Mucosa of rectum (tissue), 2 donors: Measurements from ENCODE around the gene AVL9.
"Not testable (repeated sequence)": the region's sequence is repeated elsewhere in the genome, so short reads cannot be mapped to it uniquely, and the experiment has no call there.

ENCODE experiments used
- H3K27ac ChIP-seq, 2 donors: one replicate each; pipeline ENCODE4 v1.7.0; 2013; ENCODE audit warnings: inconsistent platforms in 2 of 2, low read depth in 2 of 2, low read length in 2 of 2
- H3K27me3 ChIP-seq, 2 donors: one replicate each; pipeline ENCODE4 v1.7.0; 2013; ENCODE audit warnings: low read length in 2 of 2; ENCODE audit not compliant: control insufficient read depth in 2 of 2, insufficient read depth in 2 of 2
- H3K36me3 ChIP-seq, 2 donors: one replicate each; pipeline ENCODE4 v1.7.0; 2013; ENCODE audit warnings: low read length in 2 of 2; ENCODE audit not compliant: control insufficient read depth in 2 of 2, insufficient read depth in 2 of 2
- H3K4me1 ChIP-seq, 2 donors: one replicate each; pipeline ENCODE4 v1.7.0; 2013; ENCODE audit warnings: low read length in 2 of 2, mild to moderate bottlenecking in 1 of 2; ENCODE audit not compliant: control insufficient read depth in 2 of 2, insufficient read depth in 2 of 2
- H3K4me3 ChIP-seq, 2 donors: one replicate each; pipeline ENCODE4 v1.7.0; 2013; ENCODE audit warnings: low read length in 2 of 2
- H3K9ac ChIP-seq, 2 donors: one replicate each; pipeline ENCODE4 v1.7.0; 2013; ENCODE audit warnings: low read length in 2 of 2, low read depth in 1 of 2, mild to moderate bottlenecking in 1 of 2
- H3K9me3 ChIP-seq, 2 donors: one replicate each; pipeline ENCODE4 v1.7.0; 2013; ENCODE audit warnings: low read length in 2 of 2; ENCODE audit not compliant: control insufficient read depth in 2 of 2
- donor health status: healthy.
- donor health status: Normal muscosa, but diverticular disease.

Gene AVL9

GRCh38 chr7:32495298-32496051 lies at the start of gene AVL9:
Gene AVL9, plus strand, starts transcription at chr7:32495489. Its CDS starts 221 bp downstream, at chr7:32495710.
- Histone ChIP-seq H3K9me3 (no peaks in the 10 kb centered on the region), H3K9ac (peak within 1 kb of the TSS; percentile 96), H3K27me3 (no peaks in the 10 kb centered on the region), H3K4me3 (peak within 1 kb of the TSS; percentile 87 to 94), H3K4me1 (peaks cover 8 to 9% of the 10 kb centered on the region in 2 donors), H3K36me3 (no peaks in the 10 kb centered on the region), H3K27ac (peak within 1 kb of the TSS; percentile 97 to 98)

GRCh38 chr7:32447218-32447617 lies 48.1 kb upstream of the AVL9 start:
- Histone ChIP-seq H3K4me3 (no peak overlapping the region), H3K27ac (no peak overlapping the region), H3K9me3 (no peaks in the 10 kb centered on the region), H3K36me3 (no peaks in the 10 kb centered on the region), H3K27me3 (no peaks in the 10 kb centered on the region), H3K4me1 (no peaks in the 10 kb centered on the region), H3K9ac (no peak overlapping the region)

GRCh38 chr7:32453341-32454011 lies 41.8 kb upstream of the AVL9 start:
- H3K36me3 ChIP-seq = no peaks in the 10 kb centered on the region
- no peak overlapping the region for H3K9ac ChIP-seq
- H3K4me3 ChIP-seq = no peak overlapping the region
- H3K27me3 ChIP-seq = no peaks in the 10 kb centered on the region
- no peaks in the 10 kb centered on the region for H3K4me1 ChIP-seq
- H3K9me3 ChIP-seq = no peaks in the 10 kb centered on the region
- no peak overlapping the region for H3K27ac ChIP-seq

GRCh38 chr7:32458025-32458424 lies 37.3 kb upstream of the AVL9 start:
- no peaks in the 10 kb centered on the region for H3K4me1 ChIP-seq
- H3K27ac ChIP-seq = no peak overlapping the region
- no peaks in the 10 kb centered on the region for H3K27me3 ChIP-seq
- no peak overlapping the region for H3K4me3 ChIP-seq
- H3K9ac ChIP-seq = no peak overlapping the region
- no peaks in the 10 kb centered on the region for H3K9me3 ChIP-seq
- no peaks in the 10 kb centered on the region for H3K36me3 ChIP-seq

GRCh38 chr7:32459788-32460187 lies 35.5 kb upstream of the AVL9 start:
- H3K27me3 ChIP-seq = no peaks in the 10 kb centered on the region
- H3K27ac ChIP-seq = no peak overlapping the region
- H3K9ac ChIP-seq = no peak overlapping the region
- H3K36me3 ChIP-seq = no peaks in the 10 kb centered on the region
- H3K4me3 ChIP-seq = no peak overlapping the region
- no peaks in the 10 kb centered on the region for H3K9me3 ChIP-seq
- H3K4me1 ChIP-seq = no peaks in the 10 kb centered on the region

- Histone ChIP-seq H3K4me3 (no peak overlapping the region), H3K9ac (no peak overlapping the region), H3K27me3 (no peaks in the 10 kb centered on the region), H3K4me1 (no peaks in the 10 kb centered on the region), H3K9me3 (no peaks in the 10 kb centered on the region), H3K36me3 (no peaks in the 10 kb centered on the region), H3K27ac (no peak overlapping the region)
Measured at GRCh38 chr7:32461484-32461883, 33.8 kb upstream of the AVL9 start.

GRCh38 chr7:32462451-32462850 lies 32.8 kb upstream of the AVL9 start:
- Histone ChIP-seq H3K36me3 (no peaks in the 10 kb centered on the region), H3K4me1 (no peaks in the 10 kb centered on the region), H3K9ac (no peak overlapping the region), H3K4me3 (no peak overlapping the region), H3K27ac (no peak overlapping the region), H3K9me3 (no peaks in the 10 kb centered on the region), H3K27me3 (no peaks in the 10 kb centered on the region)

GRCh38 chr7:32462977-32463376 lies 32.3 kb upstream of the AVL9 start:
- no peak overlapping the region for H3K27ac ChIP-seq
- no peak overlapping the region for H3K9ac ChIP-seq
- no peak overlapping the region for H3K4me3 ChIP-seq
- no peaks in the 10 kb centered on the region for H3K9me3 ChIP-seq
- H3K4me1 ChIP-seq = no peaks in the 10 kb centered on the region
- no peaks in the 10 kb centered on the region for H3K27me3 ChIP-seq
- H3K36me3 ChIP-seq = no peaks in the 10 kb centered on the region

GRCh38 chr7:32464641-32465416 lies 30.5 kb upstream of the AVL9 start:
- H3K9ac ChIP-seq, H3K4me1 ChIP-seq, H3K9me3 ChIP-seq, H3K4me3 ChIP-seq, H3K27me3 ChIP-seq, H3K36me3 ChIP-seq, H3K27ac ChIP-seq: not testable (repeated sequence)

- not testable (repeated sequence) for H3K27me3 ChIP-seq, H3K36me3 ChIP-seq, H3K9ac ChIP-seq, H3K9me3 ChIP-seq, H3K4me3 ChIP-seq, H3K27ac ChIP-seq, H3K4me1 ChIP-seq
Measured at GRCh38 chr7:32470004-32470403, 25.3 kb upstream of the AVL9 start.
